Kidney epithelial cell (primary cell): Measurements from ENCODE around the gene FILIP1L. TPM values are rescaled to one million over a fixed set of nuclear protein-coding genes. Genes with fewer than 3 reads are reported as not detected.

Experiments
- DNase-seq: peaks from one replicate; pipeline ENCODE4 v3.0.0-alpha.2; 2010; ENCODE audit warnings: low read depth
- H3K27me3 ChIP-seq: 2 replicates; pipeline ENCODE4 v1.6.0; 2011; ENCODE audit warnings: low read length; ENCODE audit not compliant: control insufficient read depth, insufficient read depth
- H3K36me3 ChIP-seq: 2 replicates; pipeline ENCODE4 v1.5.1; 2011; ENCODE audit warnings: low read length; ENCODE audit not compliant: control insufficient read depth, insufficient read depth
- H3K4me3 ChIP-seq: 2 replicates; pipeline ENCODE4 v1.5.1; 2011; ENCODE audit warnings: low read depth, mild to moderate bottlenecking, control low read depth, low read length
- total RNA-seq: library from RNA; depleted of rRNA; stranded (reverse); fragments of >200 nt; gene quantifications from 2 replicates; pipeline ENCODE4 v1.2.3, GENCODE V29; 2015
- TF ChIP-seq, protein P1 (sequence below): IDR thresholded peaks from 2 replicates; pipeline ENCODE4 v1.5.1; 2011; ENCODE audit warnings: mild to moderate bottlenecking, moderate library complexity, low read length, control low read depth, inconsistent platforms; ENCODE audit not compliant: insufficient read depth, poor library complexity, severe bottlenecking

FILIP1L gene
- total RNA-seq, 1 donor from 2014 or later = 15.6 TPM

GRCh38 chr3:99902091-99902490 is 212.2 kb downstream of the FILIP1L start:
- Histone ChIP-seq H3K27me3 (no peaks in the 10 kb centered on the region), H3K36me3 (no peaks in the 10 kb centered on the region), H3K4me3 (no peak overlapping the region)
- DNase-seq = no peak
- TF ChIP-seq, protein P1, sequence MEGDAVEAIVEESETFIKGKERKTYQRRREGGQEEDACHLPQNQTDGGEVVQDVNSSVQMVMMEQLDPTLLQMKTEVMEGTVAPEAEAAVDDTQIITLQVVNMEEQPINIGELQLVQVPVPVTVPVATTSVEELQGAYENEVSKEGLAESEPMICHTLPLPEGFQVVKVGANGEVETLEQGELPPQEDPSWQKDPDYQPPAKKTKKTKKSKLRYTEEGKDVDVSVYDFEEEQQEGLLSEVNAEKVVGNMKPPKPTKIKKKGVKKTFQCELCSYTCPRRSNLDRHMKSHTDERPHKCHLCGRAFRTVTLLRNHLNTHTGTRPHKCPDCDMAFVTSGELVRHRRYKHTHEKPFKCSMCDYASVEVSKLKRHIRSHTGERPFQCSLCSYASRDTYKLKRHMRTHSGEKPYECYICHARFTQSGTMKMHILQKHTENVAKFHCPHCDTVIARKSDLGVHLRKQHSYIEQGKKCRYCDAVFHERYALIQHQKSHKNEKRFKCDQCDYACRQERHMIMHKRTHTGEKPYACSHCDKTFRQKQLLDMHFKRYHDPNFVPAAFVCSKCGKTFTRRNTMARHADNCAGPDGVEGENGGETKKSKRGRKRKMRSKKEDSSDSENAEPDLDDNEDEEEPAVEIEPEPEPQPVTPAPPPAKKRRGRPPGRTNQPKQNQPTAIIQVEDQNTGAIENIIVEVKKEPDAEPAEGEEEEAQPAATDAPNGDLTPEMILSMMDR = no peak

DNA sequence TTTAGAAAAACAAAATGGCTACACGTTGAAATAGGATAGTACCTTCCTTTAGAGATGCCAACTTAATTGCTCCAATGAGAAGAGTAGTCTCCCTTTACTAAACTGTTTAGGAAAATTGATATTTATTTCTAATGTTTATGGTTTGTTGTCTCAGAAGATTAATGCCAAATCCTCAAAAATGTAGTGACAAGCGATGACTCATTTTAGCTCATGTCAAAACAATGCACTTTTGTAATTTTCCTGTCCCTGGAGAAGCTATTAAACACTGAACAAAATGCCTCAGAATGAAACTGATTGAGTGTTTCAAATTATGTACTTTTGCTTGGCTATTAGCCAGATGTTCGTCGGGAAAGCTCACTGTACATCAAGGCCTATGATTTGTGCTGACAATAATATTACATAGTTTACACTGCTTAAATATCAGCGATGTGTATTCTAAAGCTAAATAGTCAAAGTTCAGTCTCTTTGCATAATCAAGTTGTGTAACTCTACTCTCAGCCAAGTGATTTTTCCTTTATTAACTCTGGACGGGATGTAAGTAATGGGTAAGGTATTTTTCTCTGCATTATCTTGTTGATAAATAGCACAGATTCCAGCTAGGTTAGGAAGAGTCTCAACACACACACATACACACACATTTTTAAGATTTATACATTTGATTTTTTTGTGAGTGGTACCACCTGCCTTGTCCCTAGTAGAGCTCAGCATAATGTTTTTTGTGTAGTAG is 212.9 kb downstream of the FILIP1L start:
- Histone ChIP-seq H3K36me3 (no peaks in the 10 kb centered on the region), H3K27me3 (no peaks in the 10 kb centered on the region), H3K4me3 (no peak overlapping the region)
- DNase-seq = no peak
- TF ChIP-seq, protein P1 = no peak

GRCh38 chr3:99900248-99900647 is 214.1 kb downstream of the FILIP1L start:
- TF ChIP-seq, protein P1 = no peak
- no peaks in the 10 kb centered on the region for H3K36me3 ChIP-seq
- H3K4me3 ChIP-seq = no peak overlapping the region
- no peak for DNase-seq
- no peaks in the 10 kb centered on the region for H3K27me3 ChIP-seq

DNA sequence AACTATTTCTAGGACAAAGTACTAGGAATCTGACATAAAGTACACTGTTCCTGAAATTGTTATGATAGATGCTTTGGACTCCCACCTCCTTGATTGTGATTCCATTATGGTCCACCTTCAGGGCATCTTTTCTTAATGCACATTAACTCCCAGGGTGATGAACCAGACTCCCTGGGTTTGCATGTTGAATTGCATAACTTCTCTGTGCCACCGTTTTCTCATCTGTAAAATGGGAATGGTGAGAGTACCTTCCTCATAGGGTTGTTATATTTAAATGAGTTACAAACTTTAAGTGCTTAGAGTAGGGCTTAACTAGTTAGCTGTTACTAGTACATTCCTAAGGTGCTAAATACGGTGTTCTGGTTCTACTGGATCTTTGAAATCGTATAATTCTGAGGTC is 214.7 kb downstream of the FILIP1L start:
- H3K36me3 ChIP-seq = no peaks in the 10 kb centered on the region
- no peak overlapping the region for H3K4me3 ChIP-seq
- no peaks in the 10 kb centered on the region for H3K27me3 ChIP-seq
- TF ChIP-seq, protein P1 = no peak
- no peak for DNase-seq

DNA sequence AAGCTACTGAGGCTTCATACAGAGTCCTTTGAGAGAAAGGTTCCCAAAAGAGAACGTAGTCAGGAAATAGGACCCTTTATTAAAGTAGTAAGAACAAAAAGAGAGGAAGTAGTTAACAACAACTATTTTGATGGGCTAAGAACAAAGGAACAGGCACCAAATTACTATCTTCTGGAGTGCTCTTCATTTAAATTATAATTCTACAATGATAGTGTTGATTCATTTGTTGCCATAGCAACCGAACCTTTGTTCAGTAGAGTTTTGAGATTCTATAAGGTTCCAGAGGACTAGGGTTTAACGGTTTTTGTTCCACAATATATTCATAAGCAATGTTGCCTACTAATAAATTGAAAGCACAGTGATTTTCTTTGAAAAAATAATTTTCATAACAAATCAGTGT is 217.8 kb downstream of the FILIP1L start:
- no peaks in the 10 kb centered on the region for H3K27me3 ChIP-seq
- no peaks in the 10 kb centered on the region for H3K36me3 ChIP-seq
- no peak for DNase-seq
- TF ChIP-seq, protein P1 = no peak
- no peak overlapping the region for H3K4me3 ChIP-seq
